ENCODE measurements around the gene ADCY4. TPM values are rescaled to one million over a fixed set of nuclear protein-coding genes. Genes with fewer than 3 reads are reported as not detected.
A peak's percentile ranks its signal among the peaks of the same experiment; 100 is the strongest.

ADCY4 gene
- total and polyA plus RNA-seq, 2 experiments from 2014 or later: 0.22 to 0.38 TPM

GRCh38 chr14:24270537-24271133 is 64.2 kb downstream of the ADCY4 start:
- Histone ChIP-seq H3K4me3 (peak overlapping the region; percentile 88), H3K9ac (peak overlapping the region; percentile 98), H2AFZ (peak overlapping the region; percentile 92), H4K20me1 (ENCODE audit: insufficient read depth) (no peaks in the 10 kb centered on the region), H3K9me2 (ENCODE audit: insufficient read depth) (no peaks in the 10 kb centered on the region), H3K9me3 (ENCODE audit: low read depth) (no peaks in the 10 kb centered on the region), H3K79me2 (ENCODE audit: insufficient read depth) (peaks cover 5% of the 10 kb centered on the region; the same call in 1 of the 2 replicates), H3K4me1 (ENCODE audit: insufficient read depth) (peaks cover 3% of the 10 kb centered on the region; the same call in 1 of the 2 replicates), H3K4me2 (ENCODE audit: unreplicated experiment) (peak overlapping the region; percentile 87), H3F3A (ENCODE audit: insufficient read depth) (no peaks in the 10 kb centered on the region), H3K36me3 (ENCODE audit: low read depth) (no peaks in the 10 kb centered on the region), H3K27ac (no peak overlapping the region), H3K27me3 (replicated peaks; ENCODE audit: insufficient read depth) (no peaks in the 10 kb centered on the region)
- in situ Hi-C loops (cut with MboI): no loop called here
- DNase-seq: peak; percentile 55
- WGBS, 2 experiments (ENCODE audit: low coverage in 1 of 2, low lambda C conversion rate in 2 of 2, missing lambda C conversion rate in 2 of 2): 11 to 12% methylated on average over 13 of the region's 13 CpGs
- TF ChIP-seq EZH2 (IDR thresholded peaks at IDR 0.05; ENCODE audit: insufficient read depth, poor library complexity, severe bottlenecking): no peak
- no peak for TF ChIP-seq EZH2phosphoT487 (IDR thresholded peaks at IDR 0.05; ENCODE audit: insufficient read depth, low read depth)

- Histone ChIP-seq H2AFZ (no peak overlapping the region), H3K4me1 (ENCODE audit: insufficient read depth) (peaks cover 3% of the 10 kb centered on the region; the same call in 1 of the 2 replicates), H3F3A (ENCODE audit: insufficient read depth) (no peaks in the 10 kb centered on the region), H3K9ac (no peak overlapping the region), H3K4me2 (ENCODE audit: unreplicated experiment) (no peak overlapping the region), H3K79me2 (ENCODE audit: insufficient read depth) (peaks cover 5% of the 10 kb centered on the region; the same call in 1 of the 2 replicates), H3K4me3 (no peak overlapping the region), H3K36me3 (ENCODE audit: low read depth) (no peaks in the 10 kb centered on the region), H4K20me1 (ENCODE audit: insufficient read depth) (no peaks in the 10 kb centered on the region), H3K9me2 (ENCODE audit: insufficient read depth) (no peaks in the 10 kb centered on the region), H3K27ac (no peak overlapping the region), H3K27me3 (replicated peaks; ENCODE audit: insufficient read depth) (no peaks in the 10 kb centered on the region), H3K9me3 (ENCODE audit: low read depth) (no peaks in the 10 kb centered on the region)
- DNase-seq: no peak
- no peak for TF ChIP-seq EZH2phosphoT487 (IDR thresholded peaks at IDR 0.05; ENCODE audit: insufficient read depth, low read depth)
- TF ChIP-seq EZH2 (IDR thresholded peaks at IDR 0.05; ENCODE audit: insufficient read depth, poor library complexity, severe bottlenecking): no peak
- in situ Hi-C loops (cut with MboI): no loop called here
- WGBS, 2 experiments (ENCODE audit: low coverage in 1 of 2, low lambda C conversion rate in 2 of 2, missing lambda C conversion rate in 2 of 2): 89 to 91% methylated on average over 14 of the region's 14 CpGs
These were observed 64.8 kb downstream of the ADCY4 start for GRCh38 chr14:24269910-24270536.

- in situ Hi-C loops (cut with MboI): no loop called here
- H4K20me1 ChIP-seq (ENCODE audit: insufficient read depth): no peaks in the 10 kb centered on the region
- peaks cover 5% of the 10 kb centered on the region; the same call in 1 of the 2 replicates for H3K79me2 ChIP-seq (ENCODE audit: insufficient read depth)
- H3K9me2 ChIP-seq (ENCODE audit: insufficient read depth): no peaks in the 10 kb centered on the region
- H3K4me2 ChIP-seq (ENCODE audit: unreplicated experiment): no peak overlapping the region
- no peak overlapping the region for H2AFZ ChIP-seq
- H3K9me3 ChIP-seq (ENCODE audit: low read depth): no peaks in the 10 kb centered on the region
- no peak overlapping the region for H3K4me3 ChIP-seq
- no peak overlapping the region for H3K27ac ChIP-seq
- H3K36me3 ChIP-seq (ENCODE audit: low read depth): no peaks in the 10 kb centered on the region
- H3K27me3 ChIP-seq (replicated peaks; ENCODE audit: insufficient read depth): no peaks in the 10 kb centered on the region
- 81 to 84% methylated on average over 8 of the region's 8 CpGs for WGBS, 2 experiments (ENCODE audit: low coverage in 1 of 2, low lambda C conversion rate in 2 of 2, missing lambda C conversion rate in 2 of 2)
- H3F3A ChIP-seq (ENCODE audit: insufficient read depth): no peaks in the 10 kb centered on the region
- H3K4me1 ChIP-seq (ENCODE audit: insufficient read depth): peaks cover 3% of the 10 kb centered on the region; the same call in 1 of the 2 replicates
- no peak for TF ChIP-seq EZH2 (IDR thresholded peaks at IDR 0.05; ENCODE audit: insufficient read depth, poor library complexity, severe bottlenecking)
- no peak for DNase-seq
- H3K9ac ChIP-seq: no peak overlapping the region
These were observed 65.5 kb downstream of the ADCY4 start for GRCh38 chr14:24269368-24269767.

Small RNAs within 50 kb of the gene (small RNA-seq; reads per million reads assigned to genes)
- gene RF00026 (ENCODE audit: low read depth, low replicate concordance): not detected

Other genes starting within 250 kb of the ADCY4 start
Only the 30 nearest of the 33 such genes appear.
- gene NRL, start 220.1 kb downstream of the ADCY4 start, total RNA-seq (2014; rRNA removed; shearing (Covaris generic)): 0.86 TPM in 1 of 2 replicates, not detected in the other
- gene NRL, start 220.1 kb downstream of the ADCY4 start, polyA plus RNA-seq (2016; fragmentation: Nextera tagmentation; extraction: Ambion mirVana): 0.48 and 0.56 TPM in 2 replicates
- gene FITM1, start 204.4 kb downstream of the ADCY4 start, total RNA-seq (2014; rRNA removed; shearing (Covaris generic)): not detected in 2 replicates
- gene FITM1, start 204.4 kb downstream of the ADCY4 start, polyA plus RNA-seq (2016; fragmentation: Nextera tagmentation; extraction: Ambion mirVana): not detected in 2 replicates
- 58.9 and 67.7 TPM in 2 replicates for gene PSME1, start 198.9 kb downstream of the ADCY4 start, total RNA-seq (2014; rRNA removed; shearing (Covaris generic))
- gene PSME1, start 198.9 kb downstream of the ADCY4 start, polyA plus RNA-seq (2016; fragmentation: Nextera tagmentation; extraction: Ambion mirVana): 144 and 147 TPM in 2 replicates
- gene EMC9, start 193.5 kb downstream of the ADCY4 start, total RNA-seq (2014; rRNA removed; shearing (Covaris generic)): 17.1 and 22.9 TPM in 2 replicates
- gene EMC9, start 193.5 kb downstream of the ADCY4 start, polyA plus RNA-seq (2016; fragmentation: Nextera tagmentation; extraction: Ambion mirVana): 27.4 and 28.7 TPM in 2 replicates
- 38.3 and 41.4 TPM in 2 replicates for gene PSME2, start 188.5 kb downstream of the ADCY4 start, total RNA-seq (2014; rRNA removed; shearing (Covaris generic))
- gene PSME2, start 188.5 kb downstream of the ADCY4 start, polyA plus RNA-seq (2016; fragmentation: Nextera tagmentation; extraction: Ambion mirVana): 158 and 164 TPM in 2 replicates
- gene RNF31, start 187.6 kb downstream of the ADCY4 start, total RNA-seq (2014; rRNA removed; shearing (Covaris generic)): 40.3 and 50.0 TPM in 2 replicates
- 29.4 and 36.7 TPM in 2 replicates for gene RNF31, start 187.6 kb downstream of the ADCY4 start, polyA plus RNA-seq (2016; fragmentation: Nextera tagmentation; extraction: Ambion mirVana)
- 56.7 and 58.7 TPM in 2 replicates for gene IRF9, start 173.8 kb downstream of the ADCY4 start, total RNA-seq (2014; rRNA removed; shearing (Covaris generic))
- 80.0 and 87.1 TPM in 2 replicates for gene IRF9, start 173.8 kb downstream of the ADCY4 start, polyA plus RNA-seq (2016; fragmentation: Nextera tagmentation; extraction: Ambion mirVana)
- gene REC8, start 163.0 kb downstream of the ADCY4 start, total RNA-seq (2014; rRNA removed; shearing (Covaris generic)): 1.4 and 3.5 TPM in 2 replicates
- gene REC8, start 163.0 kb downstream of the ADCY4 start, polyA plus RNA-seq (2016; fragmentation: Nextera tagmentation; extraction: Ambion mirVana): 1.2 and 2.4 TPM in 2 replicates
- 55.3 and 58.3 TPM in 2 replicates for gene IPO4, start 146.3 kb downstream of the ADCY4 start, total RNA-seq (2014; rRNA removed; shearing (Covaris generic))
- gene IPO4, start 146.3 kb downstream of the ADCY4 start, polyA plus RNA-seq (2016; fragmentation: Nextera tagmentation; extraction: Ambion mirVana): 24.8 and 33.6 TPM in 2 replicates
- gene TM9SF1, start 139.6 kb downstream of the ADCY4 start, total RNA-seq (2014; rRNA removed; shearing (Covaris generic)): 102 and 163 TPM in 2 replicates
- gene TM9SF1, start 139.6 kb downstream of the ADCY4 start, polyA plus RNA-seq (2016; fragmentation: Nextera tagmentation; extraction: Ambion mirVana): 91.5 and 93.8 TPM in 2 replicates
- gene TSSK4, start 129.4 kb downstream of the ADCY4 start, total RNA-seq (2014; rRNA removed; shearing (Covaris generic)): not detected in 2 replicates
- gene TSSK4, start 129.4 kb downstream of the ADCY4 start, polyA plus RNA-seq (2016; fragmentation: Nextera tagmentation; extraction: Ambion mirVana): 0.23 and 0.55 TPM in 2 replicates
- gene CHMP4A, start 121.6 kb downstream of the ADCY4 start, total RNA-seq (2014; rRNA removed; shearing (Covaris generic)): 18.5 and 32.1 TPM in 2 replicates
- 75.7 and 81.6 TPM in 2 replicates for gene CHMP4A, start 121.6 kb downstream of the ADCY4 start, polyA plus RNA-seq (2016; fragmentation: Nextera tagmentation; extraction: Ambion mirVana)
- 8.2 and 19.2 TPM in 2 replicates for gene MDP1, start 119.0 kb downstream of the ADCY4 start, total RNA-seq (2014; rRNA removed; shearing (Covaris generic))
- gene MDP1, start 119.0 kb downstream of the ADCY4 start, polyA plus RNA-seq (2016; fragmentation: Nextera tagmentation; extraction: Ambion mirVana): 20.0 and 23.3 TPM in 2 replicates
- 138 and 161 TPM in 2 replicates for gene NEDD8, start 102.7 kb downstream of the ADCY4 start, total RNA-seq (2014; rRNA removed; shearing (Covaris generic))
- gene NEDD8, start 102.7 kb downstream of the ADCY4 start, polyA plus RNA-seq (2016; fragmentation: Nextera tagmentation; extraction: Ambion mirVana): 326 and 342 TPM in 2 replicates
- gene GMPR2, start 102.1 kb downstream of the ADCY4 start, total RNA-seq (2014; rRNA removed; shearing (Covaris generic)): 70.9 and 98.0 TPM in 2 replicates
- 55.0 and 58.9 TPM in 2 replicates for gene GMPR2, start 102.1 kb downstream of the ADCY4 start, polyA plus RNA-seq (2016; fragmentation: Nextera tagmentation; extraction: Ambion mirVana)
- gene TINF2, start 92.4 kb downstream of the ADCY4 start, total RNA-seq (2014; rRNA removed; shearing (Covaris generic)): 32.5 and 41.2 TPM in 2 replicates
- gene TINF2, start 92.4 kb downstream of the ADCY4 start, polyA plus RNA-seq (2016; fragmentation: Nextera tagmentation; extraction: Ambion mirVana): 43.6 and 52.4 TPM in 2 replicates
- 0.25 and 1.3 TPM in 2 replicates for gene TGM1, start 71.9 kb downstream of the ADCY4 start, total RNA-seq (2014; rRNA removed; shearing (Covaris generic))
- gene TGM1, start 71.9 kb downstream of the ADCY4 start, polyA plus RNA-seq (2016; fragmentation: Nextera tagmentation; extraction: Ambion mirVana): 0.34 TPM in 1 of 2 replicates, not detected in the other
- 18.0 and 34.9 TPM in 2 replicates for gene RABGGTA, start 63.5 kb downstream of the ADCY4 start, total RNA-seq (2014; rRNA removed; shearing (Covaris generic))
- 29.3 and 30.5 TPM in 2 replicates for gene RABGGTA, start 63.5 kb downstream of the ADCY4 start, polyA plus RNA-seq (2016; fragmentation: Nextera tagmentation; extraction: Ambion mirVana)
- gene DHRS1, start 35.3 kb downstream of the ADCY4 start, total RNA-seq (2014; rRNA removed; shearing (Covaris generic)): 12.8 and 32.1 TPM in 2 replicates
- 31.0 and 34.7 TPM in 2 replicates for gene DHRS1, start 35.3 kb downstream of the ADCY4 start, polyA plus RNA-seq (2016; fragmentation: Nextera tagmentation; extraction: Ambion mirVana)
- 19.3 and 23.7 TPM in 2 replicates for gene NOP9, start 35.2 kb downstream of the ADCY4 start, total RNA-seq (2014; rRNA removed; shearing (Covaris generic))
- gene NOP9, start 35.2 kb downstream of the ADCY4 start, polyA plus RNA-seq (2016; fragmentation: Nextera tagmentation; extraction: Ambion mirVana): 2.5 and 2.6 TPM in 2 replicates
- 0.51 and 2.1 TPM in 2 replicates for gene CIDEB, start 27.1 kb downstream of the ADCY4 start, total RNA-seq (2014; rRNA removed; shearing (Covaris generic))
- 1.2 TPM in 2 replicates for gene CIDEB, start 27.1 kb downstream of the ADCY4 start, polyA plus RNA-seq (2016; fragmentation: Nextera tagmentation; extraction: Ambion mirVana)
- gene LTB4R2, start 24.9 kb downstream of the ADCY4 start, total RNA-seq (2014; rRNA removed; shearing (Covaris generic)): 3.5 and 6.8 TPM in 2 replicates
- 0.30 and 0.45 TPM in 2 replicates for gene LTB4R2, start 24.9 kb downstream of the ADCY4 start, polyA plus RNA-seq (2016; fragmentation: Nextera tagmentation; extraction: Ambion mirVana)
- 1.4 and 2.4 TPM in 2 replicates for gene LTB4R, start 23.6 kb downstream of the ADCY4 start, total RNA-seq (2014; rRNA removed; shearing (Covaris generic))
- gene LTB4R, start 23.6 kb downstream of the ADCY4 start, polyA plus RNA-seq (2016; fragmentation: Nextera tagmentation; extraction: Ambion mirVana): 0.41 and 1.1 TPM in 2 replicates
- 2.2 and 5.3 TPM in 2 replicates for gene RIPK3, start 4.9 kb upstream of the ADCY4 start, total RNA-seq (2014; rRNA removed; shearing (Covaris generic))
- gene RIPK3, start 4.9 kb upstream of the ADCY4 start, polyA plus RNA-seq (2016; fragmentation: Nextera tagmentation; extraction: Ambion mirVana): 5.1 and 5.3 TPM in 2 replicates
- gene NFATC4, start 33.1 kb upstream of the ADCY4 start, total RNA-seq (2014; rRNA removed; shearing (Covaris generic)): 96.9 and 113 TPM in 2 replicates
- 75.6 and 84.8 TPM in 2 replicates for gene NFATC4, start 33.1 kb upstream of the ADCY4 start, polyA plus RNA-seq (2016; fragmentation: Nextera tagmentation; extraction: Ambion mirVana)
- 3.7 and 4.4 TPM in 2 replicates for gene NYNRIN, start 63.9 kb upstream of the ADCY4 start, total RNA-seq (2014; rRNA removed; shearing (Covaris generic))
- 2.2 and 2.5 TPM in 2 replicates for gene NYNRIN, start 63.9 kb upstream of the ADCY4 start, polyA plus RNA-seq (2016; fragmentation: Nextera tagmentation; extraction: Ambion mirVana)
- 3.4 and 5.6 TPM in 2 replicates for gene CBLN3, start 94.6 kb upstream of the ADCY4 start, total RNA-seq (2014; rRNA removed; shearing (Covaris generic))
- gene CBLN3, start 94.6 kb upstream of the ADCY4 start, polyA plus RNA-seq (2016; fragmentation: Nextera tagmentation; extraction: Ambion mirVana): 2.4 and 3.1 TPM in 2 replicates
- gene KHNYN, start 94.9 kb upstream of the ADCY4 start, total RNA-seq (2014; rRNA removed; shearing (Covaris generic)): 36.2 and 57.5 TPM in 2 replicates
- gene KHNYN, start 94.9 kb upstream of the ADCY4 start, polyA plus RNA-seq (2016; fragmentation: Nextera tagmentation; extraction: Ambion mirVana): 14.4 and 15.3 TPM in 2 replicates
- gene SDR39U1, start 107.7 kb upstream of the ADCY4 start, total RNA-seq (2014; rRNA removed; shearing (Covaris generic)): 7.7 and 8.3 TPM in 2 replicates
- gene SDR39U1, start 107.7 kb upstream of the ADCY4 start, polyA plus RNA-seq (2016; fragmentation: Nextera tagmentation; extraction: Ambion mirVana): 41.7 and 44.7 TPM in 2 replicates
- gene CMA1, start 173.2 kb upstream of the ADCY4 start, total RNA-seq (2014; rRNA removed; shearing (Covaris generic)): not detected in 2 replicates
- gene CMA1, start 173.2 kb upstream of the ADCY4 start, polyA plus RNA-seq (2016; fragmentation: Nextera tagmentation; extraction: Ambion mirVana): not detected in 2 replicates

Data from GM23248 (cell line).